Skeletal muscle cell (primary cell): Measurements from ENCODE around the gene JPT2.

ENCODE experiments used
- DNase-seq: peaks from one replicate; pipeline ENCODE4 v3.0.0-alpha.2; 2010; ENCODE audit warnings: low read depth
- H3K4me3 ChIP-seq: 2 replicates; pipeline ENCODE4 v1.5.1; 2011; ENCODE audit warnings: low read depth, mild to moderate bottlenecking, control low read depth, low read length, moderate library complexity

JPT2 gene

DNA sequence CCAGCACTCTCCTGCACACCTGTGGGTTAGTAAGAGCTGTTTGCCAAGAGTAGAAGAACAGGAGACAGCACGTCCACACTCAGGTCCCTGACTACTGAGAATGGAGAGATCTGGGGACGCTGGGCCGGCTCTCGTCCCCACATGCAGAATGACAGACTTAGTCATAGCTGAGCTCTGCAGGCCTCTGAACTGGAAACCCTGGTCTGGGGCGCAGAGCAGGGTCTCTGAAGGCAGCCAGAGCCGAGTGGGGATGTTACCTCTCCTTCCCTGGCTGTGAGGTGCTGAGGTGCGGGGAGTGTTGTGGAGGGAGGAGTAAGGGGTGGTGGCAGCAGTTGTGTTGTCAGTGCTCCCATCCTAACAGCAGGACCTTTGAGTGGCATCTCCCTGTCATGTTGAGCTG is 7.2 kb upstream of the JPT2 start:
- no peak for DNase-seq

DNA sequence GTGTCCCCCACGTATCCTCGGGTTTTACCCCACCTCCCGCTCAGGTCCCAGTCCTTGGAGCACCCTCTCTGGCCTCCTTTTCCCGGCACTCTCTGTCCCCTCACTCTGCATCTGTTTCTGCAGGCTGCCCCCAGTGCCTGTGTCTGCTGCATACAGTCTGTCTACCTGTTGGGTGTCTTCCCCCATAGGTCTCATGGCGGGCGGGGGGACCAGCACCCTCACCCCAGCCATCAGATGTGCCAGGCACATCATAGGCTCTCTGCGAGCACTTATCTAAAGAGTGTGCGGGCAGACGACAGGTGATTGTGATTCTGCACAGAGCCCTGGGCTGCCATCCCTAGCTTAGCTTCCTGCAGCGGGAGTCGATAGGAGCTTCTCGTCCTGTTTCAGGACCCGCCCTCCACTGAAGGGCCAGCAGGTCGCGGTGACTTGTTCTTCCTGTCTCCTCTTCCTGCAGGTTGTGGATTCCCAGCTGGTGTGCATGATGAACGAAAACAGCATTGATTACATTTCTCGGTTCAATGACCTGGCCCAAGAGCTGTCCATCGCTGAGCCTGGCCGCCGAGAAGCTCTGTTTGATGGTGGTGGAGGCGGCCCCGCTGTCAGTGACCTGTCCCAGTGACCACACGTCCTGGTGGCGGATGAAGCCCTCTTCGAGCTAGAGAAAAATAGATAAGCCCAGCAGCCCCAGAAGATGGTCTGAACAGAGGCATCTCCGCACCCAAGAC is 4.5 kb upstream of the JPT2 start:
- H3K4me3 ChIP-seq = no peak overlapping the region
- DNase-seq = no peak

More for the DNA sequence above, 7.2 kb upstream of the JPT2 start:
- H3K4me3 ChIP-seq = no peak overlapping the region

DNA sequence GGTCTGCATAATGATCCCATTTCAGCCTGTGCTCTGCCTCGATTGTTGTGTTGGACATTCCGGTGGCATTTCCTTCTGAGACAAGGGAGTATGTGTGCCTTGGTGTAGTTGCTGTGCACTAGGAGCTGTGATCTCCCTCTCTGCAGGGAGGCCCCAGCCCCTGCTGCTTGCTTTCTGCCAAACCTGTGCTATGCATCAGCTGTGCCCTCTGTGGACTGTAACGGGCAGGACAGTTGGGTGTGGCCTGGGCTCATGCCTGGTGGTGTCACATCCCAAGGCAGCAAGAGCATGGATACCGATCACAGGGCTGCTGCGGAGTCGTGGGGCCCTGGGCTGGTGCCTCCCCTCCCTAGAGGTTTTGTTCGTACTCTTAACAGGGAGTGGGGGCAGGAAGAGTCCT is 3.8 kb upstream of the JPT2 start:
- no peak for DNase-seq
- H3K4me3 ChIP-seq = no peak overlapping the region

DNA sequence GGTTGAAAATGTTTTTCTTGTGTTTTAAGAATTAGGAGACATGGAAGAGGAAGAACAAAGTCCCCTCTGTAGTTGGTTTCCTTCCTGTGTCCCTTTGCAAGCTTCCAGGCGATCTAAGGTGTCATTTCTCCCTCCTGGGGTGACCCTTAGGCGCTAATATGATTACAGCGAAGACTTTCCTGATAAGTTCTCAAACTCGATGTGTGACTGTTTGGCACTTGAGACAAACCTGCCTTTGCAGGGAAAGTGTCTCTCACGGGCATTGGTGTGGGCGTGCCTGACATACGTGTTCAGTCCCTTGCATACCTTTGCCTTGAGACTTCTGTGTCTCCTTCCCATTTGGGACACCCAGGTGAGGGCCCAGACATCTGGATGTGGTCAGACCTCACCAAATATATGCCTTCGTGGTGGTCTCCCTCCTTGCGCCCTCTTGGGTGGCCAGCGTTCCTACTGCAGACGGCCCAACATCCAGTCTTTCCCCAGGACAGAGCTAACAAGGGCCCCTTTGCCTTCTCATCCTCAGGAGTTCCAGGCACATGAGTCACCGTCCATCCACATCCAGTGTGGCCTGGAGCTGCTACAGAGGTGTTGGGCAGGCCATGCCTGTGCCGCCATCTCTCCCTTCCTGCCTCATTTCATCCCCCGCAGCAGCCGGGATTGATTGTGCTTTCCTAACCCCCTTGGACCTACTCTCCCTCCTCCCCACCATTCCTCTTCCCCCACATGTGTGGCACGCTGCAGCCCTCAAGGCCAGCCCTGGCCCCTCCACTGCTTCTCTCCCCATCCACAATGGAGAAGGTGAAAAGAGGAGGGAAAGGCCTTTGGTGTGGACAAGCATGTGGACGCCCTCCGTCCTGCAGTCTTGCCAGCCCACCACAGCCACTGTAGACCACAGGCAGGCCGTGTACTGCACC is 3.1 kb upstream of the JPT2 start:
- H3K4me3 ChIP-seq = no peak overlapping the region
- DNase-seq = peak; percentile 19

DNA sequence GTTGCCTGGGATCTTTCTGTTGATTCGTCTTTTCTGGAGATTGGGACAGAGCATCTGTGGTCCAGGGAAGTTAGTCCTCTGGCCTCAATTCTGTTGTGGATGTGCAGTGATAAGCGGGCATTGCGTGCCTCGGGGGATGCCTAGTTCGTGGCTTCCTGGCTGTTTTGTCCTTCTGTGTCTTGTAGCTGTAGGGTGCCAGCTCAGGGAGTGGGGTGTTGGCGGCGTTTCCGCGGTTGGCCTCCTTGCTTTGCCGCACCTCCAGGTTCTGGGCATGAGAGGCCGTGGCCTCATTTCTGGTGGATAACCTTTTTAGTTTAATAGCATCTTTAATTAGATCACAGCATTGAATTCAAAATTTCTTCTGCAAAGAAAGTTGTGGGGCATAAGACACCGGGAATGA is 1.4 kb upstream of the JPT2 start:
- no peak for DNase-seq
- H3K4me3 ChIP-seq = no peak overlapping the region

DNA sequence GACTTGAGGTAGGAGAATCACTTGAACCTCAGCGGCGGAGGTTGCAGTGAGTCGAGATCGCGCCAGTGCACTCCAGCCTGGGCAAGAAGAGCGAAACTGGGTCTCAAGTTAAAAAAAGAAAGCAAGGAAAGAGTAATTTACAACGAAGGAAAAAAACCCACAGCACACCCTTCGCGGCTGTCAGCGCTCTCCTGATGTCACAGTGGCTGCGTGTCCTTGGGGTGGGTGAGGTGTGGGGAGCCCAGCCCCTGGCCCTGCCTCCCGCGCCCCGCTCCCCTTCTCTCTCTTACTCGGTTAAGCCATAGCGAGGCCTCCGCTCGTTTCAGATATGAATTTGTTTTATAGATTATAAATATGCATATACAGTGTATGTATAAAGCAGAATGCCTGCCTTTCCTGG is 740 bp upstream of the JPT2 start:
- no peak overlapping the region for H3K4me3 ChIP-seq
- DNase-seq = no peak

DNA sequence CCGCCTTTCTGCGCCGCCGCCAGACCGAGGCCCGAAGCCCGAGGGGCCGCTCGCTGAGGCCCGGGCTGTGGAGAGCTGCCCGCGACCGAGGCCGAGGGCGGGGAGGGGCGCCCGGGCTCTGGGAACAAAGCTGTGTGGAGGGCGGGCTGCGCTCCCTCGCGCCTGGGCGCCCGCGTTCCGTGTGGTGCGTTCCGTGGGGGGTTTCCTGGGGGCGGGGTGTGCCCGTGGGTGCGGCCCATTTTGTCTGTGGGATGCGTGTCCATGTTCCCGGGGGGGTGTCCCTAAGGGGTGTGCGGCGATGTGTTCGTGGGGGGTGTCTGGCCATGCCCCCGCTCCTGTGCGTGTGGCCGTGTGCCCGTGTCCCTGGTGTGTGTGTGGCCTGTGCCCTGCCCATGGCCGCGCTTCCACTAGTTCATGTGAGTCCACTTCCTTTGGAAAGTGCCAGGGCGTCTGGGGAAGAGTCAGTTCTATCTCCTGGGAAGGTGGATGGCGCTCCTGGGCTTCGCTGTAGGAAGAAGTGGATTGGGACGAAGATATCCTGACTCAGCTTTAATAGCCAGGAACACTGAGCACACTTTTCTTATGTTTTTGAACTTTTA is 520 bp downstream of the JPT2 start:
- peak overlapping the region; percentile 84 for H3K4me3 ChIP-seq
- DNase-seq = no peak

DNA sequence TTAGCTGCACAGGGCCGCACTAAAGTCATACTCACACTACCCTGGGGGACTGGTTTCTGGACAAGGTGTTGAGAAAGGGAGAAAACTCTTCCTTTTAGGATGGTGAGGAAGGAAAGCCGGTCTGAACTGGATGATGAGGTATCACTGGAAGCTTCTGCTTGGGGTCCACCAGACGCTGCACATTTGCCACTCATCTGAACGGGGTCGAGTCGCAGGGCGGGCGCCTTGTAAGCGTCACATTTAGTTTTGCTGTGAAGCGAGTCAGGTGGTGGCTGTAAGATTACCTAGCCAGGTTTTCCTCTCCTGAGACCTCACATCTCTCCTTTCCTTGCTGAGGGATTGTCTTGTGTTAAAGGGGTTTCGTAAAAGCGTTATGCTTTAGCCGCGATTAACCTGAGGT is 2.3 kb downstream of the JPT2 start:
- DNase-seq = no peak
- no peak overlapping the region for H3K4me3 ChIP-seq

DNA sequence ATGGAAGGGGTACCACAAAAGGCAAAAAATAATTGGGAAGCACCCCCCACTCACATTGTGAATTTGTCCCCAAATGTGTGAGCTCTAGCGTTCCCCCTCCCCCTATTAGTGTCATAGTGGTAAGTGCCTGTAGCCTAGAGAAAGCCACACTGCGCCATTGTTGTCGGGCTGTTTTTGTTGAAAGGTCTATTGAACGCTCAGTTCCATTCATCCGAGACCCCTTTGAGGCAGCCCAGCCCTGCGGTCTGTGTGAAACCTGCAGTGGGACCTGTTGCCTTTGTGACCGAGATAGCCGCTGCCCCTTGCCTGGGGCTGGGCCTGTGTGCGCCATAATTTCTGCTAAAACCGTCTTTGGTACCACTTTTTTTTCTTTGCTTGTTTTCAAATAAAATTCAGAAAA is 3.0 kb downstream of the JPT2 start:
- no peak for DNase-seq
- H3K4me3 ChIP-seq = no peak overlapping the region

DNA sequence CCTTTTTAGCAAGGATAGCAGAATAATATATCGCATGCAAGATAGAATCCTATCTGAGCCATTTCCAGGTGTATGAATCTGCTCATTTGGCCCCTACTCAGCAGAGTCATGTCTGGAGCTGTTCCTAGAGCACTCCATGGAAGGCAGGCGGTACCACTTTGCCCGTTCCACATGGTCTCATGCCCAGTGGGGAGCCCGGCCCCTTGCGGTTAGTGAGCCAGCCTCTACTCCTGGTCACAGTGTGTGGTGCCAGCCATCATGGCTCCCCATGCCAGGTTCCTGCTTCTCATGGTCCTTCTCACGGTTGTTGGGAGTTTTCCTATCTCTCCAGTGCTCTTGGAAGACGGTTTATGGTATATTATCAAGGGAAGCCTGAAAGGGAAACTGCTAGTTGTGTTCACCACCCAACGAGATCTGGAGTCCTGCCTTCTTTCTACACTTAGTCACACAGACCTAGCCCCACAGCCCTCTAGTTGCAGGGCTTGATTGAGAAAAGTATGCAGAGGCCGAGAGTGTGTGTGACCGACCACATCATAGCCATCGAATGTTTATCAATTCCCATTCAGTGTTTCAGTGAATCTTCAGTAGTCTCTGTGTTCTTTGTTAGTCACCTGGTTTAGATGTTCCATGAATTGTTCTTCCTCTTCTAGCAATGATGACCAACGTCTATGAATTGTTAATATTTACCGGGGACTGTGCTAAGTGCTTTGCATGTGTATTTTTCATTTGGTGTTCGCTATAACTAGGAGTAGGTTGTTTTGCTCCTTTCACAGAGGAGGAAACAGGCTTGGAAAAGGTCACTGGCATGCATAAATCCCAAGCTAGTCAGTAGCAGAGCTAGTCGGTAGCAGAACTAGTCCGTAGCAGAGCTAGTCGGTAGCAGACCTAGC is 9.6 kb downstream of the JPT2 start:
- H3K4me3 ChIP-seq = no peak overlapping the region
- DNase-seq = no peak

DNA sequence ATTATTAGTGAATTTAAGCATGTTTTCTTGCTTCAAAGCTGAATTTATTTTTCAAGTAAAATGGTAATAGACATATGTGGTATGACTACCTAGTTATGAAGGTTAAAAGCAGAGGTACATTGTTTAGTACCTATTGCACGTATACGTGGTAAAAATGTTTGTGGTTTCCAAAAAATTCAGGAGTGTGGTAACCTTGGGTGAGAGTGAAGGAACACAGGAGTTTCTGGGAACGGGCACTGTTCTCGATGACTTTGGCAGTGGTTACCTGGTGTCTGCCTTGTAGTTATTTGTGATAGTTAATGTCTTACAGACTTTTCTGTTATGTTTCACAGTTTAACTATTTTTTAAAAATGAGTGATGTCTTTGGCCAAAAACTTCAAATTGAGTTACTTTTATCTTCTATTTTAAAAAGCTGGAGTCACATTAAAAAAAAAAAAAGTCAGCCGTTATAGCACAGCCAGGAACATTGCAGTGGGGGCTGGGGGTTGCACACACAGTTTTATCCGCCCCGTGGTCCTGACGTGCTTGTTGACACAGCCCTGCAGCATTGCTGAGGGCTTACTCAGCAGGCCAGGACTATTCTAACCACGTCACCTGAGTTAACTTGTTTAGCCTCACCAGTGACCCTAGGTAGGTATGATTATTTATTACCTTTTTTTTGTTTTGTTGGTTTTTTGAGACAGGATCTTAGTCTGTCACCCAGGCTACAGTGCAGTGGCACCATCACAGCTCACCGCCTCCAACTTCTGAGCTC is 10.9 kb downstream of the JPT2 start:
- no peak for DNase-seq
- H3K4me3 ChIP-seq = no peak overlapping the region

DNA sequence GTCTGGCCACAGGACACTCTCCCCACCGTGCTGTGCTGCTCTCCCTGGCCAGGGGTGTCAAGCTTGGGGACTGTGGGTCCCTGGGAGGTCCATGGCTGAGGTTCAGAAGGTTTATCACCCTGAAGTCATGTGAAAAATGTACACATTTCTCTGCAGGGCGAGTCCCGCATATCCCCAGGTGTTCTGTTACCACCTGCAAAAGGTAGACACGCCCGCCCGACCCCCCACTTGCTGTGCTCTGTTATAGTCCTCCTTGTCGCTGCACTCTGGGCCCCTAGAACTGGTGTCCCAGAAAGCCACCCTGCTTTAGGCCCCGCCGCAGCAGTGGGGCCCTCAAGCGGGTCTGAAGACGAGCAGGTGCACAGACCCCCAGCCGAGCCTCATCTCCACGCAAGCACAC is 11.8 kb downstream of the JPT2 start:
- no peak for DNase-seq
- H3K4me3 ChIP-seq = no peak overlapping the region

DNA sequence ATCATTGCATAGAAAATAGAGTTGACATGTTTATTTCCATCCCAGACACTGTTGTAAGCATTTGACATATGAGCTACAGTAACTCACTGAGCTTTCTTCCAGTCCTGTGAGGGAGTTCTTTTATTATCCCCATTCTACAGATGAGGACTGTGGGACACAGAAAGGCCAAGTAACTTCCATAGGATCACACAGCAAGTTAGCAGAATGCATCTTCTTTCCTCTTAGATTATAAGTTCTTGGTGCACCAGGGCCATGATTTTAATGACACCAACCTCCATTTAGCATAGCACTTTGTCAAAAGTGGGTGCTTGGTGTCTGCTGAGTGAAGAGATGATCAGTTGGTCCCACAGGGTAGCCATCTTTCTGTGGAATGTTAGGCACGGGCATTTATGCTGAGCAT is 12.7 kb downstream of the JPT2 start:
- no peak for DNase-seq
- H3K4me3 ChIP-seq = no peak overlapping the region

DNA sequence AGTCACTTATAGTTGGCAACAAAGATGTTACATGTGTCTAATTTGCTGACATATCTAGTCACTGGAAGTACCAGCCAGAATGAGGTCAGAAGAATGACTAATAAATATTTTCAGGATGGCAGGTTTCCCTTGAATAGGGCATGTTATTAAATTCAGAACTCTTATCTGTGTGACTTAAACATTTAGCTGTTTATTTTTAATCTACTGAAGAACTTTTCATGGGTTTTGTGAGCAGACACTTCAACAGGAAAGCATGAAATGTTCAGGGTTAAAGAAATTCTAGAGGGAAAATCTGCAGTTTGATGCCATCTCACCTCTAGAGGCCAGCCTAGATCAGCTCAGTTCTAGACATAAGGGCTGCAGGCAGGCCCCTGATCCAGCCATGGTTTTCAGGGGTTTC is 13.2 kb downstream of the JPT2 start:
- no peak for DNase-seq
- no peak overlapping the region for H3K4me3 ChIP-seq

DNA sequence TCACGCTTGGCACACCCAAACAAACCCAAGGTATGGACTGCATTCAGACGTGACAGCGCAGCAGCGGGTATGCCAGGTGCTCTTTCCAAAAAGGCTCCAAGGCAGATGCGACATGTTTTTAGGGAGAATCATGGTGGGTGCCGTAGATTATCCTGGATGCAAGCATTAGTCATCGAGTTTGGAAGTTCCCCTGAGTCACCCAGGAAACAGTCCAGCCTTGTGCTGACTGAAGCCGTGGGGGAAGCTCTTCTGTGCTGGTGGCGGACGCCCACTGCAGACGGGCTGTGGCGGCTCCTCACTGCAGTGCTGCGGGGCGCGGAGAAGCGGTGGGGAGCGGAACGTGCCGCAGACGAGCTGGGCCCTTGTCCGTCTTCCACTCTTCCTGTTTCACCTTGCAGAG is 13.9 kb downstream of the JPT2 start:
- DNase-seq = no peak
- H3K4me3 ChIP-seq = no peak overlapping the region

DNA sequence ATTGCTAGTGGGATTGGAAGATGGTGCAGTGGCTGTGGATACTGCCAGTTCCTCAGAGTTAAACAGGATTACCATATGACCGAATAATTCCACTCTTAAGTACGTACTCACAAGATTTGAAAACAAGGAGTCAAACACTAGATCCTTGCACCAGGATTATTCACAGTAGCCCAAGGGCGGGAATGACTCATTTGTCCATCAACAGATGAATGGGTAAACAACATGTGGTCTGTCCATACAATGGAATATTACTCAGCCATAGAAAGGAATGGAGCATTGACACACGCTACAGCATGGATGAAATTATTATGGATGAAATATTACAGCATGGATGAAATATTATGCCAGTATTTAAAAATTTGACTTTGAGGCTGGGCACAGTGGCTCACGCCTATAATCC is 18.8 kb downstream of the JPT2 start:
- no peak overlapping the region for H3K4me3 ChIP-seq
- DNase-seq = no peak

DNA sequence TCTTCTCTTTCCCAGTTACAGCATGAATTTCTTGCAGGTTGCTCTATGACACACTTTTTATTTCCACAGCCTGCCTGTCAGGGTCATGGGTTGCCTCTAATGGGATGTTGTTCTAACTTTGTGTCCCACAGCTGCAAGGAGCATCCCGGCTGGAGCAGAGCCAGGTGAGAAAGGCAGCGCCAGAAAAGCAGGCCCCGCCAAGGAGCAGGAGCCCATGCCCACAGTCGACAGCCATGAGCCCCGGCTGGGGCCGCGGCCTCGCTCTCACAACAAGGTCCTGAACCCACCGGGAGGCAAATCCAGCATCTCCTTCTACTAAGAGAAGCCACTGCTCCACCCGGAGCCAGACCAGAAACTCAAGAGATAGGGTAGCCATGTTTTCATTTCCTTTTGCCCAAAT is 20.6 kb downstream of the JPT2 start:
- no peak overlapping the region for H3K4me3 ChIP-seq
- no peak for DNase-seq

DNA sequence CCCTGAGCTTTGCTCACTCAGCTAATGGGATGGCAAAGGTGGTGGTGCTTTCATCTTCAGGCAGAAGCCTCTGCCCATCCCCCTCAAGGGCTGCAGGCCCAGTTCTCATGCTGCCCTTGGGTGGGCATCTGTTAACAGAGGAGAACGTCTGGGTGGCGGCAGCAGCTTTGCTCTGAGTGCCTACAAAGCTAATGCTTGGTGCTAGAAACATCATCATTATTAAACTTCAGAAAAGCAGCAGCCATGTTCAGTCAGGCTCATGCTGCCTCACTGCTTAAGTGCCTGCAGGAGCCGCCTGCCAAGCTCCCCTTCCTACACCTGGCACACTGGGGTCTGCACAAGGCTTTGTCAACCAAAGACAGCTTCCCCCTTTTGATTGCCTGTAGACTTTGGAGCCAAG is 22.2 kb downstream of the JPT2 start:
- H3K4me3 ChIP-seq = no peak overlapping the region
- DNase-seq = no peak
